H1 (cell line): ENCODE data around the gene TMEM250.

ENCODE experiments used
- ATF2 ChIP-seq: IDR thresholded peaks from 2 replicates; pipeline ENCODE4 v1.6.1; 2012; ENCODE audit warnings: low read length, inconsistent platforms
- CTCF ChIP-seq, 3 experiments: IDR thresholded peaks; 1 replicate in 2 of 3; 2 replicates in 1 of 3; pipeline versions ENCODE4 v1.5.1 to v1.6.1; 2011; ENCODE audit warnings: low read length in 3 of 3, mild to moderate bottlenecking in 3 of 3, inconsistent platforms in 2 of 3, low read depth in 1 of 3, moderate library complexity in 1 of 3; ENCODE audit not compliant: insufficient read depth in 1 of 3; ENCODE audit errors: control extremely low read depth in 1 of 3
- EGR1 ChIP-seq: IDR thresholded peaks from 2 replicates; pipeline ENCODE4 v1.6.1; 2011; ENCODE audit warnings: low read depth, low read length, borderline replicate concordance
- EP300 ChIP-seq, 2 experiments: IDR thresholded peaks; 1 replicate in 1 of 2; 2 replicates in 1 of 2; pipeline ENCODE4 v1.6.1; 2011 to 2012; ENCODE audit warnings: low read depth in 2 of 2, low read length in 2 of 2, mild to moderate bottlenecking in 2 of 2, borderline replicate concordance in 1 of 2, inconsistent platforms in 1 of 2, moderate library complexity in 1 of 2
- EZH2 ChIP-seq: fragments of 200-600 bp; sonication (generic); IDR thresholded peaks from 2 replicates; pipeline ENCODE4 v1.7.1; 2012; ENCODE audit warnings: low read depth, mild to moderate bottlenecking, moderate library complexity, low read length, inconsistent platforms; ENCODE audit not compliant: severe bottlenecking
- JUN ChIP-seq: IDR thresholded peaks from 2 replicates; pipeline ENCODE4 v1.6.1; 2011; ENCODE audit warnings: low read depth, mild to moderate bottlenecking, improper control_type of control experiment, low read length
- JUND ChIP-seq: IDR thresholded peaks from 2 replicates; pipeline ENCODE4 v1.6.1; 2011; ENCODE audit warnings: mild to moderate bottlenecking, improper control_type of control experiment, low read length
- NRF1 ChIP-seq: IDR thresholded peaks from 2 replicates; pipeline ENCODE4 v1.6.1; 2011; ENCODE audit warnings: mild to moderate bottlenecking, low read depth, low read length, improper control_type of control experiment
- POLR2A ChIP-seq, 2 experiments: IDR thresholded peaks; 1 replicate in 1 of 2; 2 replicates in 1 of 2; pipeline ENCODE4 v1.6.1; 2011; ENCODE audit warnings: low read depth in 2 of 2, low read length in 2 of 2, mild to moderate bottlenecking in 2 of 2; ENCODE audit errors: control extremely low read depth in 1 of 2
- SIN3A ChIP-seq, 2 experiments: IDR thresholded peaks in 1 of 2; conservative IDR thresholded peaks in 1 of 2; 2 replicates each; pipeline ENCODE4 v1.6.1; 2011 to 2012; ENCODE audit warnings: low read length in 2 of 2, improper control_type of control experiment in 1 of 2, low read depth in 1 of 2, mild to moderate bottlenecking in 1 of 2
- SUZ12 ChIP-seq: fragments of 200-600 bp; sonication (generic); IDR thresholded peaks from 2 replicates; pipeline ENCODE4 v1.6.1; 2012; ENCODE audit warnings: mild to moderate bottlenecking, inconsistent platforms, low read length, moderate library complexity, mixed read lengths
- TBP ChIP-seq: IDR thresholded peaks from 2 replicates; pipeline ENCODE4 v1.6.1; 2011; ENCODE audit warnings: low read depth, low read length, improper control_type of control experiment
- YY1 ChIP-seq: IDR thresholded peaks from 2 replicates; pipeline ENCODE4 v1.6.1; 2011; ENCODE audit warnings: low read depth, mild to moderate bottlenecking, low read length
- TF ChIP-seq, protein P1 (sequence below): fragments of 300-600 bp; sonication (generic); IDR thresholded peaks from 2 replicates; pipeline ENCODE4 v1.7.1; 2012; ENCODE audit warnings: low read length, moderate library complexity, mild to moderate bottlenecking, inconsistent platforms; ENCODE audit not compliant: insufficient replicate concordance

- TF ChIP-seq CTCF (IDR thresholded peaks at IDR 0.05; ENCODE audit: control extremely low read depth in 1 of 3, insufficient read depth in 1 of 3, low read depth in 1 of 3, low read length in 3 of 3) (no peak), EZH2 (no peak), ATF2 (no peak), JUN (no peak), POLR2A (IDR thresholded peaks at IDR 0.05; ENCODE audit: control extremely low read depth in 1 of 2, low read depth in 2 of 2, low read length in 2 of 2) (no peak), EP300 (IDR thresholded peaks at IDR 0.05; ENCODE audit: borderline replicate concordance in 1 of 2, low read depth in 2 of 2, low read length in 2 of 2) (no peak), YY1 (no peak), EGR1 (no peak), NRF1 (no peak), SUZ12 (no peak), SIN3A (conservative IDR thresholded peaks at IDR 0.05 in 1 of 2, IDR thresholded peaks at IDR 0.05 in 1 of 2; ENCODE audit: low read depth in 1 of 2, low read length in 2 of 2) (no peak), TBP (no peak), JUND (no peak)
- TF ChIP-seq, protein P1, sequence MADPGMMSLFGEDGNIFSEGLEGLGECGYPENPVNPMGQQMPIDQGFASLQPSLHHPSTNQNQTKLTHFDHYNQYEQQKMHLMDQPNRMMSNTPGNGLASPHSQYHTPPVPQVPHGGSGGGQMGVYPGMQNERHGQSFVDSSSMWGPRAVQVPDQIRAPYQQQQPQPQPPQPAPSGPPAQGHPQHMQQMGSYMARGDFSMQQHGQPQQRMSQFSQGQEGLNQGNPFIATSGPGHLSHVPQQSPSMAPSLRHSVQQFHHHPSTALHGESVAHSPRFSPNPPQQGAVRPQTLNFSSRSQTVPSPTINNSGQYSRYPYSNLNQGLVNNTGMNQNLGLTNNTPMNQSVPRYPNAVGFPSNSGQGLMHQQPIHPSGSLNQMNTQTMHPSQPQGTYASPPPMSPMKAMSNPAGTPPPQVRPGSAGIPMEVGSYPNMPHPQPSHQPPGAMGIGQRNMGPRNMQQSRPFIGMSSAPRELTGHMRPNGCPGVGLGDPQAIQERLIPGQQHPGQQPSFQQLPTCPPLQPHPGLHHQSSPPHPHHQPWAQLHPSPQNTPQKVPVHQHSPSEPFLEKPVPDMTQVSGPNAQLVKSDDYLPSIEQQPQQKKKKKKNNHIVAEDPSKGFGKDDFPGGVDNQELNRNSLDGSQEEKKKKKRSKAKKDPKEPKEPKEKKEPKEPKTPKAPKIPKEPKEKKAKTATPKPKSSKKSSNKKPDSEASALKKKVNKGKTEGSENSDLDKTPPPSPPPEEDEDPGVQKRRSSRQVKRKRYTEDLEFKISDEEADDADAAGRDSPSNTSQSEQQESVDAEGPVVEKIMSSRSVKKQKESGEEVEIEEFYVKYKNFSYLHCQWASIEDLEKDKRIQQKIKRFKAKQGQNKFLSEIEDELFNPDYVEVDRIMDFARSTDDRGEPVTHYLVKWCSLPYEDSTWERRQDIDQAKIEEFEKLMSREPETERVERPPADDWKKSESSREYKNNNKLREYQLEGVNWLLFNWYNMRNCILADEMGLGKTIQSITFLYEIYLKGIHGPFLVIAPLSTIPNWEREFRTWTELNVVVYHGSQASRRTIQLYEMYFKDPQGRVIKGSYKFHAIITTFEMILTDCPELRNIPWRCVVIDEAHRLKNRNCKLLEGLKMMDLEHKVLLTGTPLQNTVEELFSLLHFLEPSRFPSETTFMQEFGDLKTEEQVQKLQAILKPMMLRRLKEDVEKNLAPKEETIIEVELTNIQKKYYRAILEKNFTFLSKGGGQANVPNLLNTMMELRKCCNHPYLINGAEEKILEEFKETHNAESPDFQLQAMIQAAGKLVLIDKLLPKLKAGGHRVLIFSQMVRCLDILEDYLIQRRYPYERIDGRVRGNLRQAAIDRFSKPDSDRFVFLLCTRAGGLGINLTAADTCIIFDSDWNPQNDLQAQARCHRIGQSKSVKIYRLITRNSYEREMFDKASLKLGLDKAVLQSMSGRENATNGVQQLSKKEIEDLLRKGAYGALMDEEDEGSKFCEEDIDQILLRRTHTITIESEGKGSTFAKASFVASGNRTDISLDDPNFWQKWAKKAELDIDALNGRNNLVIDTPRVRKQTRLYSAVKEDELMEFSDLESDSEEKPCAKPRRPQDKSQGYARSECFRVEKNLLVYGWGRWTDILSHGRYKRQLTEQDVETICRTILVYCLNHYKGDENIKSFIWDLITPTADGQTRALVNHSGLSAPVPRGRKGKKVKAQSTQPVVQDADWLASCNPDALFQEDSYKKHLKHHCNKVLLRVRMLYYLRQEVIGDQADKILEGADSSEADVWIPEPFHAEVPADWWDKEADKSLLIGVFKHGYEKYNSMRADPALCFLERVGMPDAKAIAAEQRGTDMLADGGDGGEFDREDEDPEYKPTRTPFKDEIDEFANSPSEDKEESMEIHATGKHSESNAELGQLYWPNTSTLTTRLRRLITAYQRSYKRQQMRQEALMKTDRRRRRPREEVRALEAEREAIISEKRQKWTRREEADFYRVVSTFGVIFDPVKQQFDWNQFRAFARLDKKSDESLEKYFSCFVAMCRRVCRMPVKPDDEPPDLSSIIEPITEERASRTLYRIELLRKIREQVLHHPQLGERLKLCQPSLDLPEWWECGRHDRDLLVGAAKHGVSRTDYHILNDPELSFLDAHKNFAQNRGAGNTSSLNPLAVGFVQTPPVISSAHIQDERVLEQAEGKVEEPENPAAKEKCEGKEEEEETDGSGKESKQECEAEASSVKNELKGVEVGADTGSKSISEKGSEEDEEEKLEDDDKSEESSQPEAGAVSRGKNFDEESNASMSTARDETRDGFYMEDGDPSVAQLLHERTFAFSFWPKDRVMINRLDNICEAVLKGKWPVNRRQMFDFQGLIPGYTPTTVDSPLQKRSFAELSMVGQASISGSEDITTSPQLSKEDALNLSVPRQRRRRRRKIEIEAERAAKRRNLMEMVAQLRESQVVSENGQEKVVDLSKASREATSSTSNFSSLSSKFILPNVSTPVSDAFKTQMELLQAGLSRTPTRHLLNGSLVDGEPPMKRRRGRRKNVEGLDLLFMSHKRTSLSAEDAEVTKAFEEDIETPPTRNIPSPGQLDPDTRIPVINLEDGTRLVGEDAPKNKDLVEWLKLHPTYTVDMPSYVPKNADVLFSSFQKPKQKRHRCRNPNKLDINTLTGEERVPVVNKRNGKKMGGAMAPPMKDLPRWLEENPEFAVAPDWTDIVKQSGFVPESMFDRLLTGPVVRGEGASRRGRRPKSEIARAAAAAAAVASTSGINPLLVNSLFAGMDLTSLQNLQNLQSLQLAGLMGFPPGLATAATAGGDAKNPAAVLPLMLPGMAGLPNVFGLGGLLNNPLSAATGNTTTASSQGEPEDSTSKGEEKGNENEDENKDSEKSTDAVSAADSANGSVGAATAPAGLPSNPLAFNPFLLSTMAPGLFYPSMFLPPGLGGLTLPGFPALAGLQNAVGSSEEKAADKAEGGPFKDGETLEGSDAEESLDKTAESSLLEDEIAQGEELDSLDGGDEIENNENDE = no peak
Measured at GRCh38 chr9:136149337-136149736, 30.7 kb upstream of the TMEM250 start.
